HEK293T (cell line): ENCODE measurements around the gene MRPS23.

Experiments used
- CTCF ChIA-PET: fragments of 350-600 bp; formaldehyde crosslinking; extraction: SDS; loops from one replicate; lab custom pipeline; 2021; ENCODE audit warnings: antibody characterized with exemption, inconsistent platforms; lab: Yijun Ruan, JAX
- POLR2A ChIA-PET: fragments of 350-600 bp; formaldehyde crosslinking; extraction: SDS; loops from one replicate; lab custom pipeline; 2020; ENCODE audit warnings: antibody characterized with exemption, inconsistent platforms; lab: Yijun Ruan, JAX
- DNase-seq: peaks from one replicate; pipeline ENCODE4 v3.0.0; 2012; ENCODE audit warnings: mixed read lengths; ENCODE audit errors: extremely low spot score
- ARNT ChIP-seq: fragments of 450-650 bp; IDR thresholded peaks from 2 replicates; pipeline ENCODE4 v1.6.1; 2017; ENCODE audit warnings: mild to moderate bottlenecking
- BHLHE40 ChIP-seq: fragments of 450-650 bp; IDR thresholded peaks from 2 replicates; pipeline ENCODE4 v1.6.1; 2016; ENCODE audit warnings: mild to moderate bottlenecking, moderate library complexity, borderline replicate concordance
- CTBP1 ChIP-seq: fragments of 450-650 bp; IDR thresholded peaks from 2 replicates; pipeline ENCODE4 v1.6.1; 2016; ENCODE audit warnings: borderline replicate concordance
- ELF4 ChIP-seq: fragments of 450-650 bp; IDR thresholded peaks from 2 replicates; pipeline ENCODE4 v1.6.1; 2017; ENCODE audit warnings: antibody characterized with exemption
- FOXA1 ChIP-seq: fragments of 450-650 bp; IDR thresholded peaks from 2 replicates; pipeline ENCODE4 v1.6.1; 2016; ENCODE audit warnings: mild to moderate bottlenecking
- FOXK2 ChIP-seq: fragments of 450-650 bp; IDR thresholded peaks from 2 replicates; pipeline ENCODE4 v1.6.1; 2016; ENCODE audit warnings: mild to moderate bottlenecking
- FOXM1 ChIP-seq: fragments of 450-650 bp; IDR thresholded peaks from 2 replicates; pipeline ENCODE4 v1.6.1; 2017; ENCODE audit warnings: mild to moderate bottlenecking, borderline replicate concordance
- HDGF ChIP-seq: fragments of 450-650 bp; IDR thresholded peaks from 2 replicates; pipeline ENCODE4 v1.6.1; 2017; ENCODE audit warnings: antibody characterized with exemption, borderline replicate concordance
- L3MBTL2 ChIP-seq: fragments of 450-650 bp; conservative IDR thresholded peaks from 2 replicates; pipeline ENCODE4 v1.6.1; 2016; ENCODE audit warnings: mild to moderate bottlenecking
- LEF1 ChIP-seq: fragments of 450-650 bp; IDR thresholded peaks from 2 replicates; pipeline ENCODE4 v1.6.1; 2017; ENCODE audit warnings: mild to moderate bottlenecking, borderline replicate concordance
- NFRKB ChIP-seq: fragments of 450-650 bp; IDR thresholded peaks from 2 replicates; pipeline ENCODE4 v1.6.1; 2016; ENCODE audit warnings: mild to moderate bottlenecking, moderate library complexity
- SP1 ChIP-seq: fragments of 450-650 bp; IDR thresholded peaks from 2 replicates; pipeline ENCODE4 v1.6.1; 2017
- SUZ12 ChIP-seq: fragments of 450-650 bp; IDR thresholded peaks from 2 replicates; pipeline ENCODE4 v1.6.1; 2016; ENCODE audit warnings: mild to moderate bottlenecking
- TARDBP ChIP-seq: fragments of 450-650 bp; IDR thresholded peaks from 2 replicates; pipeline ENCODE4 v1.6.1; 2016
- ZNF384 ChIP-seq: fragments of 450-650 bp; IDR thresholded peaks from 2 replicates; pipeline ENCODE4 v1.6.1; 2016
- TF ChIP-seq, protein P1 (sequence below): fragments of 450-650 bp; IDR thresholded peaks from 2 replicates; pipeline ENCODE4 v1.6.1; 2016

The MRPS23 gene

DNA sequence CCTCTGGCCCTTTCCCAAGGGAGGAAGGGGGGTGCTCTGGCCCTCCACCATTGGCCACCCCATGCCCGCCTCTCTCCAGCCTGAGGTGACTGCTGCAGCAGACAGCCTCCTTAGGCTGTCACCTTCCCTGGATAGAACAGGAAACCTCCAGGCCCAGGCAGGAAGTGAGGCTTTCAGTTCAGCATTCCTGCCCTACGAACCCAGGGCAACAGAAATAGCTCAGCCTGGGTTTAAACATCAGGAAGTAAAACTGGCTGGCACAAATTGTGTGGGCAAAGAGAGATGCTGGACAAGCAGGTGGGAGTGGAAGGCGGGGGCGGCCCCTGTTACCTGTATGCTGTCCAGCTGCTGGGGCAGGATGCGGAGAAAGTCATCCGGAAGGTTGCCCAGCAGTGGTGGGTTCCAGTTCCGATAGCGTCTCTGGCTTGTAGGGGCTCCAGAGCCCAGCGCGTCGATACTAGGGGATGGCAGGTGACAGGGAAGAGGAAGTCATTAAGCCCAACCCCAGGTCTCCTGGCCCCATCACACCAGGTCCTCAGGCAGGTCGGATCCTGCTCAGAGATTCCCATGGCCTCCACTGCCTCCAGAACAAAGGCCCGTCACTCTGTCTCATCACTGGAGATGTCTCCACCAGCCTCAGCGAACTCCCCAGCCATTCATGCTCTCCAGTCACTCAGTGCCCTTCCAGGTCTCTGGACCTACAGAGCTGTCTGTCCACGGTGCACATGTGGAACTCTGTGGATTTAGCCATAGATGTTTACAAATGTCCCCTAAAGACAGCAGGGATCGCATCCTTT, 23.6 kb upstream of the MRPS23 start:
- no peak for DNase-seq
- ChIA-PET CTCF (interaction anchor here (0.5 to 1.1 kb wide), 2 partner anchors 13 to 19 kb away, joined by 3 to 6 read pairs; no protein-coding TSS in a partner anchor), POLR2A (interaction anchor here (2.1 to 4.5 kb wide), 2 partner anchors 24 to 134 kb away, joined by 9 to 27 read pairs; partner anchors contain the start of genes MRPS23 and SRSF1)
- no peak for TF ChIP-seq CTBP1
- TF ChIP-seq, protein P1, sequence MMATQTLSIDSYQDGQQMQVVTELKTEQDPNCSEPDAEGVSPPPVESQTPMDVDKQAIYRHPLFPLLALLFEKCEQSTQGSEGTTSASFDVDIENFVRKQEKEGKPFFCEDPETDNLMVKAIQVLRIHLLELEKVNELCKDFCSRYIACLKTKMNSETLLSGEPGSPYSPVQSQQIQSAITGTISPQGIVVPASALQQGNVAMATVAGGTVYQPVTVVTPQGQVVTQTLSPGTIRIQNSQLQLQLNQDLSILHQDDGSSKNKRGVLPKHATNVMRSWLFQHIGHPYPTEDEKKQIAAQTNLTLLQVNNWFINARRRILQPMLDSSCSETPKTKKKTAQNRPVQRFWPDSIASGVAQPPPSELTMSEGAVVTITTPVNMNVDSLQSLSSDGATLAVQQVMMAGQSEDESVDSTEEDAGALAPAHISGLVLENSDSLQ, result no peak
- TF ChIP-seq BHLHE40, result no peak
- TF ChIP-seq ZNF384, result no peak

- TF ChIP-seq TARDBP (no peak), ELF4 (no peak), LEF1 (no peak), NFRKB (no peak), SUZ12 (no peak), ARNT (no peak), FOXK2 (no peak), FOXM1 (no peak), FOXA1 (no peak), HDGF (no peak), ZNF384 (no peak), L3MBTL2 (no peak), SP1 (no peak), CTBP1 (no peak), BHLHE40 (no peak)
- TF ChIP-seq, protein P1, result no peak
- ChIA-PET POLR2A (no interaction called here), CTCF (no interaction called here)
- DNase-seq, result no peak
These were observed 22.7 kb upstream of the MRPS23 start for GRCh38 chr17:57872536-57872935.

DNA sequence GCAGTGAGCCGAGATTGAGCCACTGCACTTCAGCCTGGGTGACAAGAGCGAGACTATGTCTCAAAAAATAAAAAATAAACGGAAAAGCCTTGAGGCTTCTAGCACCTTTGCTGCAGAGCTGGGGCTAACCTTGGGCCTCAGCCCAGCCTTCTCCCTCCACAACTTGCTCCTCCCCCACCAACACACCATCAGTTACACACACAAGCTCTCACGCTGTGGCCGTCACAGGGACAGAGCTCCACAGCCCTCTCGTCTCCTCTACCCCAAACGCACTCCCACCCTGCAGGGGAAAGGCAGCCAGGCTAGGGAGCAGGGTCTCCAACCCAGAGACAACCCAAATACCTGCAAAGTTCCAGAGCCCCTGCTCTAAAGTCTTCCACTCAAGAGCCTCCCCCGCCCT, 22.0 kb upstream of the MRPS23 start:
- CTCF ChIA-PET, result interaction anchor here (0.9 kb wide), 2 partner anchors 21 to 128 kb away, joined by 3 read pairs; no protein-coding TSS in a partner anchor
- POLR2A ChIA-PET, result interaction anchor here (3.9 kb wide), 1 partner anchor 135 kb away, joined by 10 read pairs; the partner anchor contains the start of gene SRSF1
- no peak for DNase-seq
- TF ChIP-seq ARNT, result no peak
- no peak for TF ChIP-seq L3MBTL2
- TF ChIP-seq SP1, result no peak
- no peak for TF ChIP-seq FOXK2
- no peak for TF ChIP-seq LEF1
- TF ChIP-seq SUZ12, result no peak
- no peak for TF ChIP-seq FOXA1
- TF ChIP-seq, protein P1, result no peak
- no peak for TF ChIP-seq HDGF
- no peak for TF ChIP-seq FOXM1
- TF ChIP-seq CTBP1, result no peak

DNA sequence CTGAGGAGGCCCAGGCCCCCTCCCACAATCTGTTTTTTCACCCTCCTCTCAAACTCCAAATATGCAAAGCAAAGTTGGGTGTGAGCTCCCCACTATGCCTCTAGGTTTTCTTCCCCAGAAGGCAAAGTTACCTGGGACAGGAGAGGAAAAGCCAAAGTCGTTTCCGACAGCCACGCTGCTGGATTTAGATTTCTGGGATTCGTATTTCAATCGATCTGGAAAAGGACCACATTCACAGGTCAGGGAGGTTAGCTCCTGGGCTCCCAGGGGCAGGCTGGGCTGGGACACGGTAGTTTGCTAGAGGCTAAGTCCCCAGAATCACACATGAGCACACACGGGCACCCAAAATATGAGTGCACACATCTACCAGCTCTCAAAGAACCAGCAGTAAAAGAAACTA, 21.3 kb upstream of the MRPS23 start:
- TF ChIP-seq CTBP1 (no peak), FOXM1 (no peak), L3MBTL2 (no peak), LEF1 (no peak), ZNF384 (no peak), FOXA1 (no peak), FOXK2 (no peak), NFRKB (no peak), ELF4 (no peak), ARNT (no peak), BHLHE40 (no peak), HDGF (no peak), SP1 (no peak), SUZ12 (no peak), TARDBP (no peak)
- TF ChIP-seq, protein P1, result no peak
- CTCF ChIA-PET, result interaction anchor here (0.9 kb wide), 2 partner anchors 22 to 128 kb away, joined by 3 read pairs; no protein-coding TSS in a partner anchor

GRCh38 chr17:57870283-57870635, 20.4 kb upstream of the MRPS23 start:
- TF ChIP-seq NFRKB (no peak), ARNT (no peak), TARDBP (no peak), FOXA1 (no peak), LEF1 (no peak), SUZ12 (no peak), L3MBTL2 (no peak), CTBP1 (no peak), HDGF (no peak), FOXK2 (no peak), ELF4 (no peak), SP1 (no peak), BHLHE40 (no peak), FOXM1 (no peak), ZNF384 (no peak)
- TF ChIP-seq, protein P1, result no peak
- ChIA-PET POLR2A (interaction anchor here (2.2 to 3.9 kb wide), 2 partner anchors 10 to 136 kb away, joined by 10 to 12 read pairs; partner anchors contain the start of gene SRSF1), CTCF (interaction anchor here (0.6 to 0.7 kb wide), 2 partner anchors 84 to 380 kb away, joined by 3 to 4 read pairs; no protein-coding TSS in a partner anchor)
- no peak for DNase-seq

More for the DNA sequence above, 21.3 kb upstream of the MRPS23 start:
- POLR2A ChIA-PET, result interaction anchor here (3.9 kb wide), 1 partner anchor 136 kb away, joined by 10 read pairs; the partner anchor contains the start of gene SRSF1
- no peak for DNase-seq
